GM12892 (cell line): ENCODE data around the gene REEP1. TPM values are rescaled to one million over a fixed set of nuclear protein-coding genes. Genes with fewer than 3 reads are reported as not detected.

Source experiments
- DNase-seq: peaks from one replicate; pipeline ENCODE4 v3.0.0; 2011; ENCODE audit not compliant: insufficient read length
- FAIRE-seq: peaks from 2 replicates; lab custom pipeline; 2011; peaks lifted over from hg19 to GRCh38; lab: Jason Lieb, UNC
- POLR2A ChIP-seq: IDR thresholded peaks from 2 replicates; pipeline ENCODE4 v1.6.1; 2011; ENCODE audit warnings: low read depth, low read length, control low read depth
- POLR2AphosphoS5 ChIP-seq: IDR thresholded peaks from 2 replicates; pipeline ENCODE4 v1.6.1; 2011; ENCODE audit warnings: low read depth, low read length, control low read depth
- TAF1 ChIP-seq: IDR thresholded peaks from 2 replicates; pipeline ENCODE4 v1.6.1; 2011; ENCODE audit warnings: low read depth, mild to moderate bottlenecking, control low read depth, low read length, borderline replicate concordance
- polyA plus RNA-seq: library from polyadenylated mRNA; unstranded; fragments of >200 nt; gene quantifications from one replicate; pipeline ENCODE4 v1.2.1, GENCODE V29; 2012; ENCODE audit warnings: missing spikeins, inconsistent platforms; ENCODE audit not compliant: missing spikeins

REEP1 gene, protein sequence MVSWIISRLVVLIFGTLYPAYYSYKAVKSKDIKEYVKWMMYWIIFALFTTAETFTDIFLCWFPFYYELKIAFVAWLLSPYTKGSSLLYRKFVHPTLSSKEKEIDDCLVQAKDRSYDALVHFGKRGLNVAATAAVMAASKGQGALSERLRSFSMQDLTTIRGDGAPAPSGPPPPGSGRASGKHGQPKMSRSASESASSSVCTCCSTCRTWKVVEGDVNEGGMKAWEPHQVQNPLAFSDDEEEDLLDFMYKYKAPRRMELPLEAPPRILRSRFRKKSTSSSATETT
- polyA plus RNA-seq = 0.42 TPM

DNA sequence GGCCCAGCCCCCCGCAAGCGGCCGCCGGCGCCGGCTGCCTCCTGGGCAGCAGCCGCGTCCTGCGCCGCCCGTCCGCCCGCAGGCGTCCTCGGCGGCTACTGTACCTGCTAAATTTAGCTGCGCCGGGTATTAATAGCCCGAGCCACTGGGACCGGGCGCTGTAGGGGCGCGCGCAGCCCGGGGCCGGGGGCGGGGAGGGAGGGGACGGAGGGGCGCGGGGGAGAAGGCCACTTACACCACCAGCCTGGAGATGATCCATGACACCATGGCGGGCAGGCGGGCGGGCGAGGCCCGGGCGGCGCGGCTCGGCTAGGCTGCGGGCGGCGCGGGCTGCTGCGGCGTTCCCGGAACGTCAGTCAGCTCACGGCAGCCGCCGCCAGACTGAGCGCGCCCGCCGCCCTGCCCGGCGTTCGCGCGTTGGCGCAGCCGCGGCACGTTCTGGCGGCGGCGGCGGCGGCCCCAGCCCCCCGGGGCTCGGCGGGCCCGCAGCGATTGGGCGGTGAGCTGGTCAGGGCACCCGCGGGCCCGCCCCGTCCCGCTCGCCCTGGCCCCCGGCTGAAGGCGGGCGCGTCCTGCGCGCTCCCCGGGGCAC lies at the start of gene REEP1:
Gene REEP1 (minus strand): TSS at position 383 of the 592 bp plus-strand sequence. CDS start 116 bp downstream, at position 267.
- DNase-seq (peak; percentile 23), FAIRE-seq (no peak)
- no peak for TF ChIP-seq POLR2A
- TF ChIP-seq TAF1 = no peak

DNA sequence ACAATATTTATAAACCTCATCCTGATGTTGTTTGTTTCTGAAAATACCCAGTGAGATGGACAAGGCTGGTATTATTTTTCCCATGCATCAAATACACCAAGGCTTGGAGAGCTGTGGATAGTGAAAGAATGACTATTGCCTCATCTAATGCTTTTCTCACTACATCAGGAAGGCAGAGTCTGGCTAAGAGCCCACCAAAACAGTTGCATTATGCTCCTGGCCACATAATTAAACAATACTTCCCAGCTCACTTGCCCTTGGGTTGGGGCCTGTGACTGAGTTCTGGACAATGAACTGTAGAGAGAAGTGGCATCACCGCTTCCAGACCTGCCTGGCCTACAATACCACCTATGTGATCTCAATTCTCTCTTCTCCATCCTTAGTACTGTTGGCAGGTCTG lies 46.4 kb upstream of the REEP1 start:
- TF ChIP-seq POLR2A (no peak), TAF1 (no peak), POLR2AphosphoS5 (no peak)
- FAIRE-seq = no peak

DNA sequence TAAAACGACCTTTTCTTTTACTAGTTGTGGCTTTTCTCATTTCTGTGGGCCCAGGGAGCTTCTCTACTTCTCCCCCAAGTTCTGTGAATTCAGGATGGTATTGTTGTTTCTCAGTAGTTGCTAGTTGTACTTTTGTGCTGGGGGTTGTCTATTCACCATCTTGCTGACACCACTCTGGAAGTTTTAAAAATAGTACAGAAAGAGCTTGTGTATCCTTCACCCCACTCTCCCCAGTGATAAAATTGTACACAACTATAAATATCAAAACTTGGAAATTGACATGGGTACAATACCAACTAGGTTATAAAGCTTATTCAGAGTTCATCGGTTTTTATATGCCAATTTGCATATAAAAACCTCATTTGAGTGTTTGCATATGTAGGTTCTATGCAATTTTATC lies 45.3 kb upstream of the REEP1 start:
- FAIRE-seq (no peak), DNase-seq (no peak)
- no peak for TF ChIP-seq POLR2A
- no peak for TF ChIP-seq TAF1
- TF ChIP-seq POLR2AphosphoS5 = no peak

More for the DNA sequence above, 46.4 kb upstream of the REEP1 start:
- no peak for DNase-seq

DNA sequence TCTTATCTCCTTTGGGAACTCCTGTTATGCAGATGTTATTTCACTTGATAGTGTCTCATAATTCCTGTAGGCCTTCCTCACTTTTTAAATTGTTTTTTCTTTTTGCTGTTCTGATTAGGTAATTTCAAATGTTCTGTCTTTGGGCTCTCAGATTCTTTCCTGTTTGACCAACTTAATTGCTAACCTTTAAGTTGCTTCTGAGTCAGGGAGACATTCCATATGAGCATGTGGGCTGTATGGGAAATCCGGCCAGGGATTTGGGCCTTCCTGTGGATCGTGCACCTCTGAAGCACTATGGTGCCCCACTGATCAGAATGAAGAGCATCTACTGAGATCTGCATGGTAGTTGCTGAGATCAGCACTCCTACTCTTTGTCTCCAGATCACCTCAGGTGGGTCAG lies 44.7 kb upstream of the REEP1 start:
- TF ChIP-seq POLR2A (no peak), TAF1 (no peak), POLR2AphosphoS5 (no peak)

DNA sequence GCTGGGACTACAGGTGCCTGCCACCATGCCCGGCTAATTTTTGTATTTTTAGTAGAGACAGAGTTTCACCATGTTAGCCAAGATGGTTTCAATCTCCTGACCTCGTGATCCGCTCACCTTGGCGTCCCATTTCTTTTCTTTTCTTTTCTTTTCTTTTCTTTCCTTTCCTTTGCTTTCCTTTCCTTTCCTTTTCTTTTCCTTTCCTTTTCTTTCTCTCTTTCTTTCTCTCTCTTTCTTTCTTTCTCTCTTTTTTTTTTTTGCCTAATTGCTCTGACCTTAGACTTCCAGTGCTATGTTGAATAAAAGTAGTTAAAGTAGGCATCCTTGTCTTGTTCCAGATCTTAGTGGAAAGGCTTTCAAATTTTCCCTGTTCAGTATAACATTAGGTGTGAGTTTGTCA lies 41.0 kb upstream of the REEP1 start:
- no peak for TF ChIP-seq POLR2A
- TF ChIP-seq TAF1 = no peak
- TF ChIP-seq POLR2AphosphoS5 = no peak
- no peak for FAIRE-seq

More for the DNA sequence above, 44.7 kb upstream of the REEP1 start:
- no peak for FAIRE-seq
- DNase-seq = no peak

DNA sequence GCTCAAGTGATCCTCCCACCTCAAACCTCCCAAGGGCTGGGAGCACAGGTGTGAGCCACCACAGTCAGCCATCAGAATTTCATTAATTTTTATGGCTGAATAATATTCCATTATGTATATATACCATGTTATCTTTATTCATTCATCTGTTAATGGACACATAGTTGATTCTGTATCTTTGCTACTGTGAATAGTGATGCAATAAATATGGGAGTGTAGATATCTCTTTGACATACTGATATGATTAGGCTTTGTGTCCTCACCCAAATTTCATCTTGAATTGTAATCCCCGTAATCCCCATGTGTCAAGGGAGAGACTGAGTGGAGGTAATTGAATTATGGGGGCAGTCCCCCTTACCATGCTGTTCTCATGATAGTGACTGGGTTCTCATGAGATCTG lies 38.2 kb upstream of the REEP1 start:
- DNase-seq (no peak), FAIRE-seq (no peak)
- TF ChIP-seq POLR2A = no peak
- no peak for TF ChIP-seq TAF1
- no peak for TF ChIP-seq POLR2AphosphoS5

More for the DNA sequence above, 41.0 kb upstream of the REEP1 start:
- no peak for DNase-seq

DNA sequence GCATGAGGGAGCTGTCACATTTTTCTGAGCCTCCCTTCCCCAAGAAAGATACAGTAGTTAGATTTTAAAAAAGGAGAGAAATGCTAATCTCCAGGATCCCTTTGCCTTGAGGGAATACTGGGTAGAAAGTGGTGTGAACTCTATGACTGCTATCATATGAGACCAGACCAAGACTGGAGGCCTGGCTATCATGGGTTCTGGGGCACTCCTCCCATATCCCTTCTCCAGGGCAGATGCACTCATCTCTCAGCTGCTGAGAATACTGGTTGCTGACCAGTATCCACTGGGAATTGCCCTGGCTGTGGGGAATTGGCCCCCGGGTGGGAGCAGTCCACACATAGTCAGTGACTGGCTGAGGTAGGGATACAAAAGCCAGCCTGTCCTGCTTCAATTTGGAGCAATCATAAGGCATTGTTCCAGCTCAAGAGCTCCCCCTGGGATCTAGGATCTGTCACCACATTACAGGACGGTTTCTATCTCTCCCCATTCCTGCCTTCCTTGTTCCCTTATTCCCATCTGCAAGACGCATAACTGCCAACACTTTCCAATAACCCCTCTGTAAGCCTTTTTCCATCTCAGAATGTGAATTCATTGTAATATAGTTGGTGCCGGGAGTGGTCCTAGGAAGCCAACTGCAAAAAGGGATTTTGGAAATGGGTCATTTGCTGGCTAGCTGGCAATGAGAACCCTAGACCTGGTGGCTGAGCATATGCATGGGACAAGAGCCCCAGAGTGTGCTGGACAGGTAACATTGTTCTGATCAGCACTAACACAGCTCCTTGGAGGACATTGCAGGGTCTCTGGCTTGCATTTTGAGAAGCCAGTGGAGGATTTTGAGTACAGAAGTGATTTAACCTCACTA lies 35.4 kb upstream of the REEP1 start:
- no peak for DNase-seq
- TF ChIP-seq POLR2A (no peak), POLR2AphosphoS5 (no peak), TAF1 (no peak)
- no peak for FAIRE-seq

DNA sequence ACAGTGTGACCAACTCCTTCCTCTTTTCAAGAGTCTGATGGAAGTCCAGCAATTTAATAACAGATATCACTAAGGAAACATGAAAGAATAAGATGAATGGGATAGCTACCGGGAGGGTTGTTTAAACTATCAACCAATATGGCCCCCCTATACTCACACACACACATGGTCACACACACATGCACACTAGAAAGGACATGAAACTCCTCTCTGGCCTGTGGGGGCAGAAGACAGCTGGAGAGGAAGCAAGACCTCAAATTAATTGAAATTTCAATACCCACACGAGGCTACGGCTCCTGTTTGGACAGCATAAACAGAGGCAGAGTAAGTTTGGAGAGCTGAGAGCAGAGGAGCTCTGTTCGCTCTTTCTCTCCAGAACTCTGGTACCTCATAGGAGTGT lies 34.7 kb upstream of the REEP1 start:
- FAIRE-seq (no peak), DNase-seq (no peak)
- TF ChIP-seq TAF1 = no peak
- no peak for TF ChIP-seq POLR2AphosphoS5
- TF ChIP-seq POLR2A = no peak

DNA sequence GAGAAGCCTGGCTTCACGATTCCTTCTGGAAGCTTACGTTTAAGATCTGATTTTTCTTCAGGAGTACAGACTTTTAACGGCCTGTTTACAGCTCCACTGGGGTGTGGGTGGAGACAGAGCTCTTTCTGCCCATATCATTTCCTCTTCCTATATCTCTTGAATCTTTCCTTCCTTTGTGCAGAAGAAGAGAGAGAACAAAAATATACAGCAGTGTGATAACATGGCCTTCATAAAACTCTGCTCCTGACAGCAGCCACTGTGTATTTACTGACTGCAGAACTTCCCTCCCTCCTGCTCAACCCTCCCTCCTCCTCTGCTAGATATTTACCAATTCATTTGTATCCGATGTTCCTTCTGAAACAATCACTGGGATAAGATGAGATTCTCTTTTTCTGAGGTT lies 34.1 kb upstream of the REEP1 start:
- DNase-seq (no peak), FAIRE-seq (no peak)
- TF ChIP-seq POLR2AphosphoS5 (no peak), TAF1 (no peak), POLR2A (no peak)

DNA sequence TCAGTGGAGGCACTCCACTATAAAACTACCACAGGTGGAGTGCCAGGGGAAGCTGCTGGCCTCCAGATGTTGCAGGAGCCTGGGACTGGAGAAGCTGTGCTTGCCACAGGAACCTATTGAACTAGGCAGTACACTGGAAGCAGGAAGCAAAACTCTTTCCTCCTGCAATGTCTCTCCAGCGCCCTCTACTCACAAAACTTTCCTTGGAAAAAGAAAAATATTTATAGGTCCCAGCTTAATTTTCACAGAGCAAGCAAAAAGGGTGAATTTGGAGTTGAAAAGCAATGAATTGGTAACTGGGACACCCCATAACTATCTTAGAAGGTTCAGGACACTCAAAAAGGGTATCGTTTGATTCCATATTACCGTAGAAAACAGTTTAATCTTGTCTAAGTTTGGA lies 33.2 kb upstream of the REEP1 start:
- TF ChIP-seq TAF1 (no peak), POLR2A (no peak), POLR2AphosphoS5 (no peak)
- FAIRE-seq (no peak), DNase-seq (no peak)

DNA sequence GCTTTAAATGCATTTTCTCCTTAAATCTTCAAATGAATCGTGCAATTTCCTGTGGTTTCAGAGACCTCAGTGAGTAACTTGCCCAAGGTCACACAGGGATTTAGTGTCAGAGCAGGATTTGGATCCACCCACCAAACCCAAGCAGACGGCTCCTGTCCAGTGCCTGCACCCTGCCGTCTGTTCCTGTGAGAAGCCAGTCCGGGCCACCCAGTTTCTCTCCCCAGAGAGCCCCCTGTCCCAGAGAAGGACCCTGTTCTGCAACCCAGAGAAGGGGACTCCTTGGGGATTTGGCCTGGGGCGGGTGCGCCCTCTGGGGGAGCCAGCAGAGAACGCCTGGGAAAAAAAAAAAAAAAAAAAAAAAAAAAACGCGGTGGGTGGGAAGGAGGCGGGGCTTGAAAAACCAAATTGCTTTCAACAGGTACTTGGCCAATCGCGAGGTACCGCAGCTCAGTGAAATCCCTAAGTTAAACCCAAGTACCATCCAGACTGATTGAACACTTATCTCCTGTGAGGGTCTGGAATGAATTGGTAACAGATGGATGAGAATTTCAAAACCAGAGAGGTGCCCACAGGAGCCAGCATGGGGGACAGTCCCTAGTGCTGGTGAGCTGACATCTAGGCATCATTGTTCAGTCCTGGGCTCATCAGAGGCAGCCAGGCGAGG lies 30.9 kb upstream of the REEP1 start:
- no peak for TF ChIP-seq POLR2AphosphoS5
- TF ChIP-seq POLR2A = no peak
- no peak for TF ChIP-seq TAF1
- FAIRE-seq (no peak), DNase-seq (peak; percentile 37)
